Heart left ventricle (tissue), 16 donors: ENCODE data around the gene NFIC. TPM values are rescaled to one million over a fixed set of nuclear protein-coding genes. Genes with fewer than 3 reads are reported as not detected.

Experiments used
- ATAC-seq, 4 donors: fragments of 200-7000 bp; cut with Tn5 transposase; one replicate each; pipeline ENCODE4 v1.9.1; 2020 to 2022; ENCODE audit warnings: moderate library complexity in 4 of 4, mild to moderate bottlenecking in 3 of 4, moderate number of reproducible peaks in 1 of 4
- DNase-seq, 5 donors: peaks; one replicate each; pipeline ENCODE4 v3.0.0-alpha.2; 2020
- H3K27ac ChIP-seq, 12 donors: fragments of 200-600 bp; sonication (generic) in 4 of 12; one replicate each; pipeline versions ENCODE4 v1.5.0 to v1.8.0; 2016 to 2022; ENCODE audit warnings: mild to moderate bottlenecking in 2 of 12
- H3K27me3 ChIP-seq, 9 donors: fragments of 200-600 bp; sonication (generic) in 2 of 9; one replicate each; pipeline versions ENCODE4 v1.5.1 to v1.8.0; 2016 to 2022; ENCODE audit warnings: mild to moderate bottlenecking in 3 of 9
- H3K36me3 ChIP-seq, 9 donors: fragments of 200-600 bp; sonication (generic) in 2 of 9; one replicate each; pipeline versions ENCODE4 v1.5.0 to v1.8.0; 2018 to 2022; ENCODE audit warnings: mild to moderate bottlenecking in 2 of 9
- H3K4me1 ChIP-seq, 12 donors: fragments of 200-600 bp; sonication (generic) in 4 of 12; one replicate each; pipeline versions ENCODE4 v1.5.0 to v1.8.0; 2016 to 2022; ENCODE audit warnings: mild to moderate bottlenecking in 3 of 12
- H3K4me3 ChIP-seq, 12 donors: fragments of 200-600 bp; sonication (generic) in 4 of 12; one replicate each; pipeline versions ENCODE4 v1.5.0 to v1.8.0; 2017 to 2022; ENCODE audit warnings: mild to moderate bottlenecking in 9 of 12, moderate library complexity in 4 of 12
- H3K9me3 ChIP-seq, 12 donors: fragments of 200-600 bp; sonication (generic) in 4 of 12; one replicate each; pipeline versions ENCODE4 v1.5.0 to v1.8.0; 2016 to 2022; ENCODE audit warnings: mild to moderate bottlenecking in 1 of 12
- CTCF ChIP-seq, 12 donors: fragments of 200-600 bp; sonication (generic) in 4 of 12; IDR thresholded peaks; one replicate each; pipeline versions ENCODE4 v1.5.0 to v1.8.0; 2018 to 2022; ENCODE audit warnings: antibody characterized with exemption in 12 of 12, mild to moderate bottlenecking in 5 of 12
- POLR2A ChIP-seq, 2 donors: fragments of 450-650 bp; IDR thresholded peaks; one replicate each; pipeline ENCODE4 v1.6.1; 2017; ENCODE audit warnings: antibody characterized with exemption in 2 of 2, mild to moderate bottlenecking in 2 of 2, moderate library complexity in 2 of 2
- WGBS, 4 donors: extraction: QIAGEN DNeasy Blood & Tissue Kit in 2 of 4; methylation state at CpG; one replicate each; pipeline versions ENCODE4 v1.1.5 to v1.1.7; 2013 to 2018; 5-methylcytosine and 5-hydroxymethylcytosine counted together
- intact Hi-C, 10 donors: fragments of 100-400 bp; cut with DNase I; formaldehyde crosslinking; loops; one replicate each; pipeline versions ENCODE4 v1.11.1 to v1.14.2; 2022
- polyA plus RNA-seq, 2 donors: library from polyadenylated mRNA; stranded (reverse); fragments of 200-250 nt; gene quantifications; one replicate each; pipeline ENCODE4 v1.2.3, GENCODE V29; 2013
- total RNA-seq, 9 donors: library from RNA; depleted of rRNA in 2 of 9; stranded (reverse); fragments of >200 nt in 2 of 9; fragmentation: NEBNext Ultra II Directional in 3 of 9; extraction: Animal tissue kit (Norgen Biotek cat#: 25700) in 3 of 9; gene quantifications; one replicate each; pipeline versions ENCODE4 v1.1.0 to v1.2.4, GENCODE V29; 2016 to 2023
- donor health status: ischemic (EF 13 %, LVEDD 7.1; RV severe dilation, severe dysfunction).
- donor health status: healthy with polysubstance abuse.
- donor health status: DM: no; HTN: yes; CAD: no.
- donor health status: DM: no; HTN: no; CAD: no.
- donor health status: ischemic (EF 25% LVEDD 6.9; RV normal size, moderate dysfunction).
- donor health status: ischemic (EF 25% LVEDD 5.7; RV mildly dilated, moderate dysfunction).
- donor health status: healthy.
- donor health status: DM: yes; HTN: yes; CAD: no.
- donor health status: ischemic (EF 35%, LVEDD 5.7; RV mildly dilated, moderate dysfunction).
- donor health status: nonischemic (EF 11% LVEDD 7.7; RV severe dilation, severe dysfunction).
- donor health status: DM: yes; HTN: yes; CAD: no.
- donor health status: PGD.
- donor health status: ischemic (EF 29% LVEDD 5.4; RV normal size, mild dysfunction).
- donor health status: nonischemic (EF 23%, LVEDD 6.1; RV moderate dilation, normal function).

Gene NFIC
- total and polyA plus RNA-seq, 11 donors = 107 to 267 (median 159) TPM

GRCh38 chr19:3479834-3480215 lies 113.4 kb downstream of the NFIC start:
- H3K9me3 ChIP-seq = no peaks in the 10 kb centered on the region
- intact Hi-C loops = loop anchor here in 2 of 10 donors (5.0 to 10.0 kb wide), 3 partner anchors 158 to 255 kb away; partner anchors contain the start of gene CELF5 (in 1 of the 2)
- TF ChIP-seq POLR2A (IDR thresholded peaks at IDR 0.05) = no peak
- TF ChIP-seq CTCF (IDR thresholded peaks at IDR 0.05) = no peak
- H3K27me3 ChIP-seq = peaks cover 14 to 49% (median 37%) of the 10 kb centered on the region in 9 donors
- 18 to 61% (median 46%) methylated on average over 7 to 9 of the region's 9 CpGs for WGBS, 4 donors
- no peaks in the 10 kb centered on the region for H3K4me1 ChIP-seq
- H3K4me3 ChIP-seq = no peak overlapping the region
- DNase-seq (no peak), ATAC-seq (no peak)
- no peaks in the 10 kb centered on the region for H3K36me3 ChIP-seq
- H3K27ac ChIP-seq = no peak overlapping the region

- Histone ChIP-seq H3K4me3 (no peak within 1 kb of the TSS), H3K27ac (no peak within 1 kb of the TSS), H3K4me1 (no peaks in the 10 kb centered on the region), H3K9me3 (no peaks in the 10 kb centered on the region), H3K27me3 (peaks cover 14 to 53% (median 37%) of the 10 kb centered on the region in 9 donors), H3K36me3 (no peaks in the 10 kb centered on the region)
- no peak for DNase-seq
- 25 to 44% (median 39%) methylated on average over 19 to 27 of the region's 27 CpGs for WGBS, 4 donors
- intact Hi-C loops = loop anchor here in 1 of 10 donors (5.0 kb wide), 1 partner anchor 173 kb away; no protein-coding TSS in a partner anchor
- TF ChIP-seq CTCF (IDR thresholded peaks at IDR 0.05) (no peak), POLR2A (IDR thresholded peaks at IDR 0.05) (no peak)
- no peak for ATAC-seq
Measured at GRCh38 chr19:3480383-3481091, 114.2 kb downstream of the NFIC start, which contains the start of gene SMIM24. TSS of gene SMIM24 (minus strand) at chr19:3480525. CDS start at chr19:3480463, 62 bp downstream.

- WGBS, 4 donors = 37 to 48% (median 39%) methylated on average over 32 to 38 of the region's 38 CpGs
- H3K9me3 ChIP-seq = no peaks in the 10 kb centered on the region
- H3K27me3 ChIP-seq = peaks cover 14 to 55% (median 37%) of the 10 kb centered on the region in 9 donors
- H3K4me3 ChIP-seq = no peak overlapping the region
- H3K27ac ChIP-seq = no peak overlapping the region
- H3K4me1 ChIP-seq = no peaks in the 10 kb centered on the region
- TF ChIP-seq POLR2A (IDR thresholded peaks at IDR 0.05) (no peak), CTCF (IDR thresholded peaks at IDR 0.05) (no peak)
- intact Hi-C loops = loop anchor here in 1 of 10 donors (5.0 kb wide), 1 partner anchor 174 kb away; no protein-coding TSS in a partner anchor
- H3K36me3 ChIP-seq = no peaks in the 10 kb centered on the region
- ATAC-seq (no peak), DNase-seq (no peak)
Measured at GRCh38 chr19:3481241-3482090, 115.1 kb downstream of the NFIC start.
